ENCODE measurements around the gene NCAPG2. TPM values are rescaled to one million over a fixed set of nuclear protein-coding genes. Genes with fewer than 3 reads are reported as not detected.

The NCAPG2 gene
- total RNA-seq, 1 experiment from 2014 or later = 67.3 TPM

GRCh38 chr7:158642149-158642548 lies 62.5 kb downstream of the NCAPG2 start:
- Histone ChIP-seq H3K27me3 (replicated peaks; ENCODE audit: control insufficient read depth, insufficient read depth, low read length) (no peaks in the 10 kb centered on the region), H3K9me3 (no peaks in the 10 kb centered on the region), H3K4me3 (ENCODE audit: low read depth, low read length) (no peak overlapping the region), H3K36me3 (ENCODE audit: control insufficient read depth, insufficient read depth, low read length) (0 out of 2 replicates have a peak, but pooled peaks cover 1% of the 10 kb centered on the region), H3K4me1 (peaks cover 2% of the 10 kb centered on the region)
- H3K27me3 Mint-ChIP-seq (ENCODE audit: insufficient read depth, unreplicated experiment) = no peaks in the 10 kb centered on the region
- H3K4me1 Mint-ChIP-seq (ENCODE audit: low read depth, unreplicated experiment) = peaks cover 3% of the 10 kb centered on the region
- POLR2A ChIA-PET = no interaction called here
- H3K36me3 Mint-ChIP-seq (ENCODE audit: insufficient read depth, unreplicated experiment) = peaks cover 88% of the 10 kb centered on the region
- CTCF ChIA-PET = no interaction called here
- DNase-seq = no peak
- H3K27ac Mint-ChIP-seq (ENCODE audit: unreplicated experiment) = peak overlapping the region; percentile 22
- no peaks in the 10 kb centered on the region for H3K9me3 Mint-ChIP-seq (ENCODE audit: unreplicated experiment)
- TF ChIP-seq CTCF (IDR thresholded peaks at IDR 0.05; ENCODE audit: insufficient read depth in 1 of 2, low read depth in 1 of 2, low read length in 1 of 2, severe bottlenecking in 1 of 2, unreplicated experiment in 1 of 2) = no peak
- no peak overlapping the region for H3K4me3 Mint-ChIP-seq (ENCODE audit: unreplicated experiment)
- intact Hi-C loops (cut with micrococcal nuclease; ENCODE audit: unreplicated experiment) = no loop called here
- no TSS peak for BruUV-seq (replicated peaks)

GRCh38 chr7:158638001-158638400 lies 66.6 kb downstream of the NCAPG2 start:
- Mint-ChIP-seq H3K36me3 (ENCODE audit: insufficient read depth, unreplicated experiment) (peaks cover 67% of the 10 kb centered on the region), H3K9me3 (ENCODE audit: unreplicated experiment) (no peaks in the 10 kb centered on the region), H3K27me3 (ENCODE audit: insufficient read depth, unreplicated experiment) (no peaks in the 10 kb centered on the region), H3K4me1 (ENCODE audit: low read depth, unreplicated experiment) (no peaks in the 10 kb centered on the region), H3K4me3 (ENCODE audit: unreplicated experiment) (no peak overlapping the region), H3K27ac (ENCODE audit: unreplicated experiment) (peak overlapping the region; percentile 11)
- intact Hi-C loops (cut with micrococcal nuclease; ENCODE audit: unreplicated experiment) = no loop called here
- BruUV-seq (replicated peaks) = no TSS peak
- no peaks in the 10 kb centered on the region for H3K9me3 ChIP-seq
- CTCF ChIA-PET = no interaction called here
- no peaks in the 10 kb centered on the region for H3K27me3 ChIP-seq (replicated peaks; ENCODE audit: control insufficient read depth, insufficient read depth, low read length)
- H3K36me3 ChIP-seq (ENCODE audit: control insufficient read depth, insufficient read depth, low read length) = peaks cover 1% of the 10 kb centered on the region; the same call in 1 of the 2 replicates
- H3K4me1 ChIP-seq = no peaks in the 10 kb centered on the region
- DNase-seq = no peak
- POLR2A ChIA-PET = no interaction called here
- H3K4me3 ChIP-seq (ENCODE audit: low read depth, low read length) = no peak overlapping the region
- TF ChIP-seq CTCF (IDR thresholded peaks at IDR 0.05; ENCODE audit: insufficient read depth in 1 of 2, low read depth in 1 of 2, low read length in 1 of 2, severe bottlenecking in 1 of 2, unreplicated experiment in 1 of 2) = no peak

GRCh38 chr7:158633055-158633956 lies 71.3 kb downstream of the NCAPG2 start:
- no TSS peak for BruUV-seq (replicated peaks)
- H3K4me3 Mint-ChIP-seq (ENCODE audit: unreplicated experiment) = no peak overlapping the region
- ChIA-PET CTCF (no interaction called here), POLR2A (no interaction called here)
- H3K27me3 ChIP-seq (replicated peaks; ENCODE audit: control insufficient read depth, insufficient read depth, low read length) = no peaks in the 10 kb centered on the region
- H3K27ac Mint-ChIP-seq (ENCODE audit: unreplicated experiment) = no peak overlapping the region
- H3K4me1 ChIP-seq = no peaks in the 10 kb centered on the region
- intact Hi-C loops (cut with micrococcal nuclease; ENCODE audit: unreplicated experiment) = no loop called here
- no peaks in the 10 kb centered on the region for H3K9me3 Mint-ChIP-seq (ENCODE audit: unreplicated experiment)
- TF ChIP-seq CTCF (IDR thresholded peaks at IDR 0.05; ENCODE audit: insufficient read depth in 1 of 2, low read depth in 1 of 2, low read length in 1 of 2, severe bottlenecking in 1 of 2, unreplicated experiment in 1 of 2) = no peak
- no peaks in the 10 kb centered on the region for H3K9me3 ChIP-seq
- H3K4me3 ChIP-seq (ENCODE audit: low read depth, low read length) = no peak overlapping the region
- DNase-seq = no peak
- no peaks in the 10 kb centered on the region for H3K4me1 Mint-ChIP-seq (ENCODE audit: low read depth, unreplicated experiment)
- H3K36me3 ChIP-seq (ENCODE audit: control insufficient read depth, insufficient read depth, low read length) = peaks cover 2% of the 10 kb centered on the region
- H3K36me3 Mint-ChIP-seq (ENCODE audit: insufficient read depth, unreplicated experiment) = peaks cover 54% of the 10 kb centered on the region
- no peaks in the 10 kb centered on the region for H3K27me3 Mint-ChIP-seq (ENCODE audit: insufficient read depth, unreplicated experiment)

Data from Caco-2 (cell line).